GM20431 (cell line): ENCODE results near the gene KRT6C.
"Not testable (repeated sequence)": the region's sequence is repeated elsewhere in the genome, so short reads cannot be mapped to it uniquely, and the experiment has no call there.

Experiments
- in situ Hi-C: fragments of 300-500 bp; cut with MseI, MboI; formaldehyde crosslinking; loops from one replicate; pipeline ENCODE4 v1.15.0; 2020; ENCODE audit warnings: low sequenced_read_pairs; ENCODE audit not compliant: unreplicated experiment

KRT6C gene

DNA sequence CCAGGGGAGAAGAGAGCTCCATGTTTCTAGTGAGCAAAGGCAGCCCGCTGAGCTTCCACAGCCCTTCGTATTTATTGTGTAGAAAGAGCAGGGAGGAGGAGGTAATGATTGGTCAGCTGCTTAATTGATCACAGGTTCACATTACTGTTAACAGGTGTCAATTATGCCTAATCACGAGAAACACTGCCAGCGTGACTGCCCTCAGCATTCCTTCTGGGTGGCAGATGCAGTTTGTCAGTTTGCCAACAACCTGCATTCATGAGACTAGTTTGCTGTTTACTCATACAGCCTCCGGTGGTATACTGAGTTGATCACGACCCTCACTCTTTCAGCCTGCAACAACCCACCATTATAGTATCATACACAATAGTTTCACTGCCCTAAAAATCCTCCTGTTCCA lies 27.0 kb upstream of the KRT6C start:
- in situ Hi-C loops = not testable (repeated sequence)

DNA sequence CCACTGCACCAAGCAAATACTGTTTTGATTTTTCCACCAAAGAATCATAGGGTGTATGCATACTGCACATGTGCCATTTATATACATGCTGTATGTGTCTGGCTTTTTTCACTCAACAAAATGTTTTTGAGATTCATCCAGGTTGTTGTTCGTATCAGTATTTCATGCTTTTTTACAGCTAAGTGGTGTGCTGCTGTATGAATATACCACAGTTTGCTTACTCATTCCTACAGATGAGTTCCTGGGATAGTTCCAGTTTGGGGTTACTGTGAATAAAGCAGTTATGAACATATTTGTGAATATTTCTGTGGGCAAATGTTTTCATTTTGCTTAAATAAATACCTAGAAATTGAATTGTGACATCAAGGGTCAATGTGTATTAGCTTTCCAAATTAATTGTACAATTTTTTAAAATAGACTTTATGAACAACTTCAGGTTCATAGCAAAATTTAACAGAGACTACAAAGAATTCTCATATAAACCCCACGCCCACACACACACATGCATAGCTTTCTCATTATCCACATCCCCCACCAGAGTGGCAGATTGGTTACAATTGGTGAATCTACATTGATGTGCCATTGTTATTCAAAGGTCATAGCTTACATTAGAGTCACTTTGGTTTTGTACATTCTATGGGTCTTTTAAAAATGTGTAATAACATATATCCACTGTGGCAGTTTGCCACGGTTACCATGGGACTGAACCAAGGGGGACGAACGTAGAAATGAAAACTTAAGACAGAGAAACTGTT lies 26.4 kb upstream of the KRT6C start:
- in situ Hi-C loops = no loop called here

- in situ Hi-C loops = no loop called here
Measured at GRCh38 chr12:52498946-52499345, 25.3 kb upstream of the KRT6C start.

DNA sequence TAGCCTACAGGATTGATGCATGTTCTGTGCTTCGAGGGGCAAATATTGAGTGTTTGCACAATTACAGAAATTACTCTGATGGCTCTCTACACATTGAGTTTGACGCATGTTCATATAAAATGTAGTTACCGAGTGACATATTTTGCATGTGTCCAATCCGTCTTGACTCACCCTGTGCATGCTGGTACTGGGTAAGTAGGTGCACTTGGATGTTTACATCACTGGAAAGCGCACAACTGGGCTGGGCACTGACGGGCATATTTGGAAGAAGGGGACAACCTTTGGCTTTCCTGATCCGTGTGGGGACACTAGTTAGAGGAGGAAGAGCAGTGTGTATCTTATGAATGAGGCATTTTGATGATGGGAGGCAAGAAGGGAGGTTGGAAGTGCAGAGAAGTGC lies 24.4 kb upstream of the KRT6C start:
- in situ Hi-C loops = no loop called here

DNA sequence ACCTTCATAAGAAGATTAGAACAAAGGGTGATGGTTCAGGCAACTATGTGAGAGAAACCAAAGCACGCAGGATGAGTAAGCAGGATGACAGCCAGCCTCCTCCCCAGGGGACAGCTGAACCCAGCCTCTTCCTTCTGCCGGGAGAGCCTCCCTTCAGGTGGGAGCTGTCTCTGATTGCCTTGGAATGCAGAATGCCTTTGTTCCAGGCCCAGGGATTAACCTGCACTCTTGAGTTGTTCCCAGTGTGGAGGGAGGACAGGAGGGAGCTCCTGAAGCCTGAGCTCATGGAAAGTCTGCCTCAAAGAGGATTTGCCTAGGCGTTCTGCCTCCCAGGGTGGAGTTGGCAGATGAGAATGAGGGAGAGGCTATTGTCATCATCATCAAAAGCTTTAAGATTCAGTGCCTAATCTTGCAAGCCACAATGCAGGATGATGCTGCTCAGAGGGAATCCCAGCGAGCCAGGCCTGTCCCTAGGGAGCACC lies 23.0 kb upstream of the KRT6C start:
- in situ Hi-C loops = no loop called here

DNA sequence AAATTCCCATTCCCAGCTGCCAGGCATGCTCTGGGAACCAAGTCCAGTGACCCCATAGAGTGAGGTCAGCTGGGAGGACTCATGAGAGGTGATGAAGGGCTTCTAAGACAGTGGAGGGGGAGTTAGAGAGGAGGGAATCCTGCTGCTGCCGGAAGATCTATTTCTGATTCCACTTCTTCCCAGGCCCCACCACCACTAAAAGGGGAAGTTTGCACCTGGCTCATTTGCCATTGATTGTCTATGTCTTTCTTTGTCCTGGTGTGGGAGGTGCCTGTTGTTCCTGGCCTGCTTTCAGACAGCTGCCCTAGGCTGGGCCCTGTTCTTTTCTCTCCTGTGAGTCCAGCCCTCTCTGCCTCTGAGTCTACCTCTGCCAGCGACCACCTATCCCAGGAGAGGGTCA lies 22.4 kb upstream of the KRT6C start:
- in situ Hi-C loops = no loop called here

DNA sequence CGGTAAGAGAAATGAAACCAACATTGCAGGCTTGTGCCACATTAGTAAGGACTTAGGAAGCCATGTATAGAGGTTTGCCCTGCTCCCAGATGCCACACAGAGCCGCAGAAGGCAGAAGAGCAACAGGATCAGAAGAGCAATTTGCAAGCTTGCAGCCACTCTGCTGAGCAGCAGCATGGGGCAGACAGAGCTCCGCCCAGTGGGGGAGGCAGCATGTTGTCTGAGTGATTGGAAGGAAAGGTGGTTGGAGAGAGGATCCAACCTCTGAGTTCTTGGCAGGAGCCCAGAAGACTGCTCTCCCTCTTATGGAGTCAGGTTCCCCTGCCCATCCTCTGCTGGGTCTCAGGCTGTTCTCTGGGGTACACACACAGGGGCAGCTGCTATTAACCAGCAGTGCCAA lies 21.8 kb upstream of the KRT6C start:
- in situ Hi-C loops = no loop called here

GRCh38 chr12:52494518-52494917 lies 20.9 kb upstream of the KRT6C start:
- in situ Hi-C loops = no loop called here

GRCh38 chr12:52494100-52494499 lies 20.5 kb upstream of the KRT6C start:
- in situ Hi-C loops = no loop called here

- in situ Hi-C loops = no loop called here
Measured at GRCh38 chr12:52493172-52493571, 19.6 kb upstream of the KRT6C start, which contains the start of gene KRT6A. TSS of gene KRT6A (minus strand) at chr12:52493257. CDS start at chr12:52493188, 69 bp downstream.

- in situ Hi-C loops = not testable (repeated sequence)
Measured at GRCh38 chr12:52492405-52492804, 18.8 kb upstream of the KRT6C start.

- in situ Hi-C loops = not testable (repeated sequence)
Measured at GRCh38 chr12:52491495-52491894, 17.9 kb upstream of the KRT6C start.

DNA sequence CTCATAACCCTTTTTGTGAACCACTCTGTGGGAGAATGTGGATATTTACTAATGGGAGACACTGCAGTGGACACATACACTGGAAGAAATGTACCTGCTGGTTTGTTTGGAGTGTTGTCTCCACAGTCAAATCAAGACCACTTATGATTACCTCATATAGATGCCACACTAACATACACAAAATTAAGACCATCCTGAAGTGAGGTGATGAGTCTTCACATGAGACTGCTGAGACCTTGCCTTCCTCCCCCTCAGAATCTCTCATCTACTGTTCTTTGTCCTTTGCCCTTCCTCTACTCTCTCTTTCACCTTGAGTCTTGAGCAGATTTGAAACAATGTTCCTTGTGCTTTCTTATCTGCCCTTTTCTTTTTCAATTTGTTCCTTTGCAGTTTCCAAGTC lies 15.1 kb upstream of the KRT6C start:
- in situ Hi-C loops = no loop called here

DNA sequence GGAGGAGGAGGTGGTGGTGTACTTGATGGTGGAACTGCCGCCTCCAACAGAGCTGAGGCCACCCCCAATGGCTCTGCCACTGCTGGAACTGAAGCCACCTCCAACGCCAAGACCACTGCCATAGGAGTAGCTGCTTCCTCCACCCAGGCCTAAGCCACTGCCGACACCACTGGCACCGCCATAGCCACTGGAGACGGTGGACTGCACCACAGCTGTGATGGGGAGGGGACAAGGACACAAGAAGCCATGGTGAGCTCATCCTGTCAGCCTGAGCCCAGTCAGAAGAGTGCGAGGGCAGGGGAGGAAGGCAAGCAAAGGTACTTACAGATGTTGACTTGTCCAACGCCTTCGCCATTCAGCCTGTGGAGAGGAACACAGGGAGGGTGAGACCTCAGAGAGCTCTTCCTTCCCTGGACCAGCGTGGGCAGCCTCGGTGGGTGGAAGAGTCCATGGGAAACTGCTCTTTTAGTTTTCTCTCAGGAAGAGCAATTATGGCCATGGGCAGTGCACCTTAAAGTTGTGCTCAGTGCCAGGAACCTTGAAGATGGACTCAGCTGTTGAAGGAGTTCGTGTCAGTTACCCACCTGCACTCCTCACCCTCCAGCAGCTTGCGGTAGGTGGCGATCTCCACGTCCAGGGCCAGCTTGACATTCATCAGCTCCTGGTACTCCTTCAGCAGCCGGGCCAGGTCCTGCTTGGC lies 14.3 kb upstream of the KRT6C start:
- in situ Hi-C loops = not testable (repeated sequence)

GRCh38 chr12:52487211-52487610 lies 13.6 kb upstream of the KRT6C start:
- in situ Hi-C loops = no loop called here

DNA sequence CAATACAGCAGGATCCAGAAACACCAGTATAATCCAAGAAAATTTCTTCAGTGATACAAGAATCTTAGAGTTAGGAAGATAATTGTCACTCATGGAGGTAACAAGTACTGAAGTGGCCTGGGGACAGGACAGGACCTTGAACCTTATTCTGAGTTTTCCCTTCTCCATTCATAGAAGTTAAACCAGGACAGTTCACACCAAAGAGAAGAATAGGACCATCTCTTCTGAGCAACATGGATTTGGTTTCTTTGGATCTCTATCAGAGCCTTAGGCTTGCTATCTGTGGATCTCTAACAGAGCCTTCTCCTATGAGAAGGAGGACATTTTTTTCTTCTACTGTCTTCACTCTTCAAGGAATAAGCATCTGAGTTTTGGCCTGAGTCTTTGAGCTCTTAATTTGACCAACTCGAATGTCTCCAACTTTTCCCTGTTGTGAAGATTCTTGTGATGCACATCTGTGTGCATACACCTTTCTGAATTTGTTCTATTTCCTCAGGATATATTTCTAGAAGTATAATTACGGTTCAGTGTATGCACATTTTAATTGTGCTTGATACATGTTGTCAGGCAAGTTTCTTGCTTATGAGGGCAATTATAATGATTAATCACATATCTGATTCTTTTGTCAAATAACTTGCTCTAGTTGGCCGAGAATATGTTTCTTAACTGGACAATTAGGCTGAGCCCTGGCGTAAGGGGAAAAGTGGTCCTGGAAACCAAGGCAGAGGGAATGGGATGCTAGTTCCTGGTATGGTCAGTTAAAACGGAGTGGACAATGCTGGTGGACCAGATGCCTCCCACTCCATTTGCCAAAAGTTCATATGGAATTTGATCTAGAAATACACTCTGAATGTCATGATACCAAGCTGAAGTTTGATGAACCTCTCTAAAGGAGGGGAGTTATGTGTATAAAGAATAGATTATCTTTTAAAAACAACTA lies 12.8 kb upstream of the KRT6C start:
- in situ Hi-C loops = no loop called here

DNA sequence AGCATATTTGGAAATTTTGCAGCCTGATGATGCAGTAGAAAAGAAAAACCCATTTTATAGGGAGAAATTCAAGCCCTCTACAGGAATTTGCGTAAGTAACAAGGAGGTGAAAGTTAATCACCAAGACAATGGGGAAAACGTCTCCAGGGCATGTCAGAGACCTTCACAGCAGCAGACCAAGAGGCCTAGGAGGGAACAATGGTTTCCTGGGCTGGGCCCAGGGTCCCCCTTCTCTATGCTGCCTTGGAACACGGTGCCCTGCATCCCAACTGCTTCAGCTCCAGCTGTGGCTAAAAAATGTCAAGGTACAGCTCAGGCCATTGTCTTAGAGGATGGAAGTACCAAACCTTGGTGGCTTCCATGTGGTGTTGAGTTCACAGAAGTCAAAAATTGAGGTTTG lies 6.5 kb upstream of the KRT6C start:
- in situ Hi-C loops = no loop called here

DNA sequence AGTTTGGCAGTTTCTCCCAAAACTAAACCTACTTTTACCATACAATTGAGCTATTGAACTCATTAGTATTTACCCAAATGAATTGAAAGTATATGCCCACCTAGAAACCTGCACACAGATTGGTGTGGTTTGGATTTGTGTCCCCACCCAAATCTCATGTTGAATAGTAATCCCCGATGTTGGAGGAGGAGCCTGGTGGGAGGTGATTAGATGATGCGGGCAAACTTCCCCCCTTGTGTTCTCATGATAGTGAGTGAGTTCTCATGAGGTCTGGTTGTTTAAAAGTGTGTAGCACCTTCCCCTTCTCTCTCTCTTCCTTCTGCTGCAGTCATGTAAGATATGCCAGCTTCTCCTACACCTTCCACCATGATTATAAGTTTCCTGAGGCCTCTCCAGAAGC lies 4.0 kb upstream of the KRT6C start:
- in situ Hi-C loops = no loop called here

DNA sequence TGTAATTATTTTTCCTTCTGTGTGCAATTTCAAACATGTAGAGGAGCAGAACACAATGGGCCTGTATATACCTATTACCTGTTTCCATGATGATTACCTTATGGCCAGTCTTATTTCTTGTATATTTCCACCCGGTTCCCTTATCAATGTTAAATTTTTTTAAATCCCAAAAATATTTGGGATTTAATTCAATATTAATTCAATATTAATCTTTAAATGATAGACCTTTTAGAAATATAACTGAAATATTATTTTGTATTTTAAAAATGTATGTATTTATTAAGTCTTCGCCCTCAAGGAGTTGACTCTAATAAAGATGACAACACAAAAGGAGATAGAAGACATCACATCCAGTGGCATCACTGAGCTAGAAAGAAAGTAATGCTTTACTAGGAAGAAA lies 607 bp upstream of the KRT6C start:
- in situ Hi-C loops = no loop called here

- in situ Hi-C loops = no loop called here
Measured at GRCh38 chr12:52469853-52470252, 3.8 kb downstream of the KRT6C start.
